GM18951 (cell line): Measurements from ENCODE around the gene FMOD.

Experiments
- POLR2A ChIP-seq: IDR thresholded peaks from 4 replicates; pipeline ENCODE4 v1.6.1; 2011; ENCODE audit warnings: mild to moderate bottlenecking; ENCODE audit not compliant: insufficient read length, insufficient read depth; ENCODE audit errors: extremely low read depth
- in situ Hi-C: fragments of 300-500 bp; cut with MboI; formaldehyde crosslinking; loops from one replicate; pipeline ENCODE4 v1.12.0; 2022; ENCODE audit warnings: low sequenced_read_pairs, mixed read lengths, inconsistent platforms; ENCODE audit not compliant: unreplicated experiment

The FMOD gene

GRCh38 chr1:203311368-203312301 is 39.3 kb downstream of the FMOD start:
- TF ChIP-seq POLR2A: no peak
- in situ Hi-C loops: no loop called here

- peak; percentile 52 for TF ChIP-seq POLR2A
- in situ Hi-C loops: loop anchor here (5.0 kb wide), 1 partner anchor 37 kb away; no protein-coding TSS in a partner anchor
Measured at GRCh38 chr1:203308923-203309331, 42.0 kb downstream of the FMOD start.

GRCh38 chr1:203308328-203308922 is 42.5 kb downstream of the FMOD start:
- TF ChIP-seq POLR2A: no peak
- in situ Hi-C loops: loop anchor here (5.0 kb wide), 1 partner anchor 36 kb away; no protein-coding TSS in a partner anchor

- TF ChIP-seq POLR2A: no peak
- in situ Hi-C loops: loop anchor here (5.0 kb wide), 1 partner anchor 35 kb away; no protein-coding TSS in a partner anchor
Measured at GRCh38 chr1:203307641-203308126, 43.2 kb downstream of the FMOD start.

GRCh38 chr1:203306965-203307541 is 43.9 kb downstream of the FMOD start:
- peak; percentile 59 for TF ChIP-seq POLR2A
- in situ Hi-C loops: loop anchor here (5.0 kb wide), 1 partner anchor 35 kb away; no protein-coding TSS in a partner anchor

GRCh38 chr1:203306089-203306964 is 44.6 kb downstream of the FMOD start:
- in situ Hi-C loops: loop anchor here (5.0 kb wide), 1 partner anchor 34 kb away; no protein-coding TSS in a partner anchor

GRCh38 chr1:203305809-203306088 is 45.2 kb downstream of the FMOD start:
- no peak for TF ChIP-seq POLR2A
- in situ Hi-C loops: loop anchor here (5.0 kb wide), 1 partner anchor 33 kb away; no protein-coding TSS in a partner anchor

More at GRCh38 chr1:203306089-203306964, 44.6 kb downstream of the FMOD start:
- no peak for TF ChIP-seq POLR2A

- peak; percentile 100 for TF ChIP-seq POLR2A
- in situ Hi-C loops: loop anchor here (5.0 kb wide), 1 partner anchor 33 kb away; no protein-coding TSS in a partner anchor
Measured at GRCh38 chr1:203304919-203305808, 45.8 kb downstream of the FMOD start, which contains the start of gene BTG2. Gene BTG2 (plus strand): TSS chr1:203305519. CDS start chr1:203305607, 88 bp downstream.

GRCh38 chr1:203304391-203304918 is 46.5 kb downstream of the FMOD start:
- in situ Hi-C loops: no loop called here
- TF ChIP-seq POLR2A: no peak

GRCh38 chr1:203302894-203303293 is 48.0 kb downstream of the FMOD start:
- no peak for TF ChIP-seq POLR2A

GRCh38 chr1:203302456-203302855 is 48.5 kb downstream of the FMOD start:
- in situ Hi-C loops: no loop called here
- TF ChIP-seq POLR2A: no peak

More at GRCh38 chr1:203302894-203303293, 48.0 kb downstream of the FMOD start:
- in situ Hi-C loops: no loop called here
